ENCODE data around the gene TBC1D8. TPM values are rescaled to one million over a fixed set of nuclear protein-coding genes. Genes with fewer than 3 reads are reported as not detected.

The TBC1D8 gene
- total and polyA plus RNA-seq, 2 donors (not counting 1 experiment from before 2014, with no cell fraction given): 1.7 to 15.7 TPM

DNA sequence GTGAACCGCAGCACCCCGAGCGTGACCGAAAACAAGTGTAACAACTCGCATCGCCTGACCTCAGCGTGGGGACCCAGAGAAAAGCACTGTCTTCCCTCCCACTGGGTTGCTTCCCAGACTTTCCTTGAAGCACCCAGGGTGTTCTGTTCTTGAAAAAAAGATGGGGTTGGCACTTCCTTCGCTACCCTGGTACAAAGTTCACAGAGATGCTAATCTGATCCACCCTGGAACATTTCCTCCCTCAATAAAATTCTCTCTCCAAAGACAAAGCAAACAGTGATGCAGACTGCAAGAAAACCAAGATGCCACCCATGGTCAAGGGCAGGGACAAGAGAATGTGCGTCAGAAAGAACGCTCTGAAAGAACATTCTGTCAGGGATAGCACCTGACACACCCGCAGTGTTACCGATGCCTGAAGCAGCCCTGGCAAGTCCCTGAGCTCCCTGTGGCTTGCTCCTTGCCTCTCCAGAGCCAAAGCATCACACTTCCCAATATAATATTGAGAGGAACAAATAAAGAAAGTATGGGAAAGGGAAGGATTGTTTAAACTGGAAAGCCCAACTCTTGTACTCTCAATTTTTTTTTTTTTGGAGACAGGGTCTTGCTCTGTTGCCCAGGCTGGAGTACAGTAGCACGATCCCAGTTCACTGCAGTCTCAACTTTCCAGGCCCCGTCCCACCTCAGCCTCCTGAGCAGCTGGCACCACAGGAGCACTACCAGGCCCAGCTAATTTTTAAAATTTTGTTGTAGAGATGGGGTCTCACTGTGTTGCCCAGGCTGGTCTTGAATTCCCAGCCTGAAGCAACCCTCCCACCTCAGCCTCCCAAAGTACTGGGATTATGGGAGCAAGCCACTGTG is 70.7 kb downstream of the TBC1D8 start:
- Mint-ChIP-seq H3K9me3 (ENCODE audit: insufficient read depth) (no peaks in the 10 kb centered on the region), H3K27me3 (peaks cover 18% of the 10 kb centered on the region), H3K4me3 (no peak overlapping the region), H3K4me1 (no peaks in the 10 kb centered on the region), H3K27ac (no peak overlapping the region)
- ChIA-PET POLR2A (no interaction called here), CTCF (no interaction called here)
- Histone ChIP-seq H3K36me3 (replicated peaks in 1 of 2; ENCODE audit: control extremely low read depth in 1 of 2, control insufficient read depth in 1 of 2, extremely low read depth in 1 of 2, insufficient read depth in 2 of 2, low read length in 1 of 2) (no peaks in the 10 kb centered on the region), H3K27me3 (replicated peaks in 1 of 4; ENCODE audit: control extremely low read depth in 1 of 4, control insufficient read depth in 3 of 4, insufficient read depth in 4 of 4, low read length in 3 of 4) (no peaks in the 10 kb centered on the region), H3K4me3 (ENCODE audit: control extremely low read depth in 1 of 5, extremely low read depth in 1 of 5, insufficient read depth in 1 of 5, low read depth in 2 of 5, low read length in 4 of 5) (no peak overlapping the region), H3K79me2 (ENCODE audit: control insufficient read depth, insufficient read depth, low read length) (no peaks in the 10 kb centered on the region), H2AFZ (ENCODE audit: insufficient read depth, low read depth, low read length, poor library complexity, severe bottlenecking) (no peak overlapping the region), H3K27ac (ENCODE audit: low read length in 2 of 2) (no peak overlapping the region), H3K4me1 (ENCODE audit: control insufficient read depth in 2 of 2, insufficient read depth in 2 of 2, low read length in 2 of 2) (no peaks in the 10 kb centered on the region), H3K9me3 (ENCODE audit: control extremely low read depth in 1 of 3, control insufficient read depth in 2 of 3, insufficient read depth in 1 of 3, low read length in 2 of 3) (no peaks in the 10 kb centered on the region), H4K20me1 (ENCODE audit: control insufficient read depth, insufficient read depth, low read length, poor library complexity, severe bottlenecking) (no peaks in the 10 kb centered on the region), H3K4me2 (replicated peaks; ENCODE audit: low read depth, low read length, poor library complexity, severe bottlenecking) (no peak overlapping the region), H3K9ac (ENCODE audit: low read length) (no peak overlapping the region)
- WGBS (ENCODE audit: insufficient coverage): 95% methylated on average over 11 of the region's 14 CpGs
- TF ChIP-seq CTCF (IDR thresholded peaks at IDR 0.05) (no peak), EZH2 (IDR thresholded peaks at IDR 0.05; ENCODE audit: borderline replicate concordance, insufficient read depth, low read depth, low read length, poor library complexity, severe bottlenecking) (no peak)
- ATAC-seq (ENCODE audit: low read depth) (no peak), DNase-seq (no peak)
- intact Hi-C loops (cut with micrococcal nuclease): no loop called here

DNA sequence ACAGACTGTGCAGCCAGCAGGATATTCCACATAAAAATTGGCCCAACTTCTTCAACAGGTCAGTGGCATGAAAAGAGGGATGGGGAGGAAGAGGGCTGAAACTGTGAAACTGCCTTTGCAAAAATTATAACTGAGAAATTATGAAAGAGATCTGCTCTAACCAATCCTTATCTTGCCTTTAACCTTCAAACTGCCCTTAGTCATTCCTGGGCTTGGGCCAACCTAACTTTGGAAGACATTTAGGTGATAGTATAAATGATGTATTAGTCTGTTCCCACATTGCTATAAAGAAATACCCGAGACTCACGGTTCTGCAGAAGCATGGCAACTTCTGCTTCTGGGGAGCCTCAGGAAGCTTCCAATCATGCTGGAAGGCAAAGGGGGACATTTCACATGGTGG is 74.6 kb downstream of the TBC1D8 start:
- no peak for DNase-seq
- H3K36me3 ChIP-seq (replicated peaks in 1 of 2; ENCODE audit: control extremely low read depth in 1 of 2, control insufficient read depth in 1 of 2, extremely low read depth in 1 of 2, insufficient read depth in 2 of 2, low read length in 1 of 2): no peaks in the 10 kb centered on the region
- no peak for ATAC-seq (ENCODE audit: low read depth)
- CTCF ChIA-PET: no interaction called here
- H3K9me3 ChIP-seq (ENCODE audit: control extremely low read depth in 1 of 3, control insufficient read depth in 2 of 3, insufficient read depth in 1 of 3, low read length in 2 of 3): peaks cover 0 to 1% (median 0%) of the 10 kb centered on the region in 3 donors
- Mint-ChIP-seq H3K27me3 (peaks cover 15% of the 10 kb centered on the region), H3K9me3 (ENCODE audit: insufficient read depth) (peaks cover 3% of the 10 kb centered on the region), H3K4me3 (no peak overlapping the region), H3K4me1 (no peaks in the 10 kb centered on the region), H3K27ac (no peak overlapping the region)
- H3K4me2 ChIP-seq (replicated peaks; ENCODE audit: low read depth, low read length, poor library complexity, severe bottlenecking): no peak overlapping the region
- H3K4me1 ChIP-seq (ENCODE audit: control insufficient read depth in 2 of 2, insufficient read depth in 2 of 2, low read length in 2 of 2): no peaks in the 10 kb centered on the region
- POLR2A ChIA-PET: no interaction called here
- WGBS (ENCODE audit: insufficient coverage): 92% methylated on average over 2 of the region's 2 CpGs
- no peaks in the 10 kb centered on the region for H3K79me2 ChIP-seq (ENCODE audit: control insufficient read depth, insufficient read depth, low read length)
- intact Hi-C loops (cut with micrococcal nuclease): no loop called here
- no peaks in the 10 kb centered on the region for H3K27me3 ChIP-seq (replicated peaks in 1 of 4; ENCODE audit: control extremely low read depth in 1 of 4, control insufficient read depth in 3 of 4, insufficient read depth in 4 of 4, low read length in 3 of 4)
- H3K4me3 ChIP-seq (ENCODE audit: control extremely low read depth in 1 of 5, extremely low read depth in 1 of 5, insufficient read depth in 1 of 5, low read depth in 2 of 5, low read length in 4 of 5): no peak overlapping the region
- no peak overlapping the region for H2AFZ ChIP-seq (ENCODE audit: insufficient read depth, low read depth, low read length, poor library complexity, severe bottlenecking)
- no peak overlapping the region for H3K27ac ChIP-seq (ENCODE audit: low read length in 2 of 2)
- no peak overlapping the region for H3K9ac ChIP-seq (ENCODE audit: low read length)
- no peak for TF ChIP-seq CTCF (IDR thresholded peaks at IDR 0.05)
- no peak for TF ChIP-seq EZH2 (IDR thresholded peaks at IDR 0.05; ENCODE audit: borderline replicate concordance, insufficient read depth, low read depth, low read length, poor library complexity, severe bottlenecking)
- no peaks in the 10 kb centered on the region for H4K20me1 ChIP-seq (ENCODE audit: control insufficient read depth, insufficient read depth, low read length, poor library complexity, severe bottlenecking)

Data from B cell (primary cell).